ENCODE results near the gene MTM1. TPM values are rescaled to one million over a fixed set of nuclear protein-coding genes. Genes with fewer than 3 reads are reported as not detected.

The MTM1 gene
- total RNA-seq, 1 experiment from 2014 or later: 6.4 TPM

DNA sequence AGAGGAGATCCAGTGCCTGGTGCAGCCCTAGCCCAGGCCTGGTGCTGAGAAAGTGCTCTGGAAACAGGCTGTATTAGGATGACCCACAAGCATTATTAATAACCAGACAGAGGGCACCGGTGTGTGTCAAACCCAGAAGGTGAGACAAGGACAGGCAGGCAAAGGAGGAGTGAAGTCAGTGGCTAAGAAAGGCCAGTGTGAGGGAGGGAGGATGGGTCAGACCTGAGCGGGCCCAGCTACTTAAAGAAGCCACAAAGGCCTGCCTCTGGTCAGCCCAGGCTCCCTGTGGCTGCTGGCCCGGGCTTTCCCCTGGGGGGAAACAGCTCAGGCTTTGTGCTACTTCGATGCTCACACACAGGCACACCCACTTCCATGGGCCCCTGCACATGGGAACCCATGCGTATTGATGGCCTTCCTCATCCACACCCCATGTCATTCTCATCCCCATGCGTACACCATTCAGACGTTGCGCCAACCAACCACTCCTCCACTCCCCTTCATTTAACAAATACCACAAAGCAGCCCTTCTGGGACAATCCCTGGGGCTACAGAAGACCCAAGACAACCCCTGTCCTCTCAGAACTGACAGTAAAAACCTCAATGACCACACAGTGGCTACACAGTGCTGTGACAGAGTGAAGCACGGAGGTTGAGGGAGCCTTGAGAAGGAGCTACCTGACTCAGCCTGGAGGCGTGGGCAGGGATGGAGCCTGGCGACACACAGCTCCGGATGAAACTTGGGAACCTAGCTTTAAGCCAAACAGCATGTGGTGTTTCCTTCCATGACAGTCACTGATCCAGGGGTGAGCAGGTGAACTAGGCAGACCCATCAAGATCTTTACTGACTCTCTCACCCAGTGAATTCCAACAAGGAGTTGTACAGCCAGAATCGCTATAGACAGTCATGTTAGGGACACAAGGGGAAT is 24.9 kb upstream of the MTM1 start:
- H3K4me2 ChIP-seq (ENCODE audit: insufficient read depth, insufficient read length, low read length): no peak overlapping the region
- peaks cover 71 to 76% of the 10 kb centered on the region in 2 experiments for H3K9me3 Mint-ChIP-seq
- peaks cover 2 to 12% of the 10 kb centered on the region in 2 experiments; a peak in 3 of 4 replicates for H3K4me1 Mint-ChIP-seq
- H4K91ac ChIP-seq (ENCODE audit: insufficient read length, low read depth, low read length): no peak overlapping the region
- no peaks in the 10 kb centered on the region for H3K9me3 ChIP-seq (ENCODE audit: control insufficient read depth, low read depth, low read length)
- H2AK5ac ChIP-seq (ENCODE audit: insufficient read length, low read length): no peak overlapping the region
- H4K20me1 ChIP-seq (ENCODE audit: control insufficient read depth, insufficient read depth, insufficient read length): no peaks in the 10 kb centered on the region
- no peak overlapping the region for H3K23ac ChIP-seq (ENCODE audit: insufficient read length, low read depth, low read length)
- no peak overlapping the region for H2BK15ac ChIP-seq (ENCODE audit: low read depth, low read length)
- H3K27me3 ChIP-seq (ENCODE audit: insufficient read depth, low read length): peaks cover 3% of the 10 kb centered on the region; the same call in 1 of the 2 replicates
- no peaks in the 10 kb centered on the region for H3K23me2 ChIP-seq (ENCODE audit: insufficient read length, low read depth, low read length, poor library complexity, severe bottlenecking)
- H3K79me1 ChIP-seq (ENCODE audit: insufficient read depth, low read depth, low read length, poor library complexity, severe bottlenecking): no peaks in the 10 kb centered on the region
- no peak overlapping the region; a peak in 1 of 5 replicates for H3K4me3 Mint-ChIP-seq
- H3K9ac ChIP-seq (ENCODE audit: extremely low read depth, insufficient read length, low read length): no peak overlapping the region
- H3K27ac ChIP-seq (ENCODE audit: insufficient read length, low read depth, low read length): no peak overlapping the region
- no peaks in the 10 kb centered on the region for H3K79me2 ChIP-seq (ENCODE audit: insufficient read depth, low read length)
- no peak overlapping the region for H3K4ac ChIP-seq (ENCODE audit: low read depth, low read length)
- H4K8ac ChIP-seq (replicated peaks; ENCODE audit: insufficient read length, low read depth, low read length): no peak overlapping the region
- H3K14ac ChIP-seq (ENCODE audit: insufficient read depth, low read length): no peak overlapping the region
- no peak overlapping the region for H2BK5ac ChIP-seq (ENCODE audit: insufficient read length, low read length)
- H2BK20ac ChIP-seq (ENCODE audit: low read depth, low read length, poor library complexity, severe bottlenecking): no peak overlapping the region
- H4K5ac ChIP-seq (ENCODE audit: insufficient read length, low read depth, low read length): no peak overlapping the region
- TF ChIP-seq CTCF (conservative IDR thresholded peaks at IDR 0.05): no peak
- 100% methylated on average over 2 of the region's 13 CpGs for WGBS (ENCODE audit: extremely low coverage, insufficient read length, low lambda C conversion rate)
- no peak overlapping the region for H2BK12ac ChIP-seq (ENCODE audit: insufficient read length, low read depth, low read length)
- H3K27ac Mint-ChIP-seq: no peak overlapping the region
- H3K27me3 Mint-ChIP-seq (ENCODE audit: low read depth): peaks cover 38% of the 10 kb centered on the region
- DNase-seq: no peak
- peaks cover 0 to 4% (median 0%) of the 10 kb centered on the region in 3 experiments; a peak in 1 of 7 replicates for H3K36me3 Mint-ChIP-seq (ENCODE audit: insufficient read depth in 1 of 3, low read depth in 3 of 3)
- no peak overlapping the region for H3T11ph ChIP-seq (ENCODE audit: low read length)
- no peak overlapping the region for H2BK120ac ChIP-seq (ENCODE audit: low read depth, low read length, poor library complexity, severe bottlenecking)
- no peak overlapping the region for H3K56ac ChIP-seq (ENCODE audit: insufficient read length, low read depth, low read length)
- H3K4me1 ChIP-seq (ENCODE audit: insufficient read depth, low read length): 0 out of 2 replicates have a peak, but pooled peaks cover 2% of the 10 kb centered on the region
- no peak overlapping the region for H3K18ac ChIP-seq (ENCODE audit: insufficient read length, low read depth, low read length)
- no peak overlapping the region for H2AFZ ChIP-seq (ENCODE audit: low read length)

Measured in H9 (cell line).